GM12878 (cell line): ENCODE data around the gene MX1. TPM values are rescaled to one million over a fixed set of nuclear protein-coding genes. Genes with fewer than 3 reads are reported as not detected.
A peak's percentile ranks its signal among the peaks of the same experiment; 100 is the strongest.

Experiments
- BACH1 ChIP-seq: fragments of 450-650 bp; IDR thresholded peaks from 2 replicates; pipeline ENCODE4 v1.6.1; 2017; ENCODE audit warnings: mild to moderate bottlenecking, borderline replicate concordance
- CHD1 ChIP-seq: IDR thresholded peaks from 2 replicates; pipeline ENCODE4 v1.6.1; 2012; ENCODE audit warnings: low read depth, low read length, improper control_type of control experiment
- E2F8 ChIP-seq: fragments of 450-650 bp; IDR thresholded peaks from 2 replicates; pipeline ENCODE4 v1.6.1; 2018; ENCODE audit warnings: mild to moderate bottlenecking, low read depth, moderate library complexity; ENCODE audit not compliant: partially characterized antibody
- IRF4 ChIP-seq: IDR thresholded peaks from 2 replicates; pipeline ENCODE4 v1.6.1; 2011; ENCODE audit warnings: low read depth, low read length
- MTA2 ChIP-seq: fragments of 450-650 bp; IDR thresholded peaks from 2 replicates; pipeline ENCODE4 v1.6.1; 2016; ENCODE audit warnings: low read depth, mild to moderate bottlenecking, moderate library complexity
- NFYB ChIP-seq: IDR thresholded peaks from 2 replicates; pipeline ENCODE4 v1.6.1; 2011; ENCODE audit warnings: low read depth, mild to moderate bottlenecking, low read length, improper control_type of control experiment, moderate library complexity; ENCODE audit not compliant: insufficient read depth
- NR2C1 ChIP-seq: fragments of 450-650 bp; IDR thresholded peaks from 2 replicates; pipeline ENCODE4 v1.6.1; 2017; ENCODE audit warnings: antibody characterized with exemption, mild to moderate bottlenecking, moderate library complexity
- POLR2AphosphoS5 ChIP-seq: IDR thresholded peaks from 2 replicates; pipeline ENCODE4 v1.6.1; 2011; ENCODE audit warnings: mild to moderate bottlenecking, low read length, inconsistent platforms
- RB1 ChIP-seq: fragments of 450-650 bp; formaldehyde crosslinking; IDR thresholded peaks from 2 replicates; pipeline ENCODE4 v1.6.1; 2017; ENCODE audit warnings: mild to moderate bottlenecking, borderline replicate concordance
- RELA ChIP-seq: fragments of 450-650 bp; IDR thresholded peaks from 2 replicates; pipeline ENCODE4 v1.8.0; 2014; ENCODE audit warnings: borderline replicate concordance; ENCODE audit not compliant: partially characterized antibody
- SMAD5 ChIP-seq: IDR thresholded peaks from 2 replicates; pipeline ENCODE4 v1.6.1; 2016; ENCODE audit warnings: antibody characterized with exemption, low read depth
- SREBF1 ChIP-seq: IDR thresholded peaks from 2 replicates; pipeline ENCODE4 v1.6.1; 2012; ENCODE audit warnings: mild to moderate bottlenecking, low read length
- STAT3 ChIP-seq: IDR thresholded peaks from 2 replicates; pipeline ENCODE4 v1.6.1; 2011; ENCODE audit warnings: low read depth, low read length, improper control_type of control experiment
- TARDBP ChIP-seq: IDR thresholded peaks from 2 replicates; pipeline ENCODE4 v1.6.1; 2016; ENCODE audit warnings: borderline replicate concordance
- ZNF217 ChIP-seq: fragments of 450-650 bp; IDR thresholded peaks from 2 replicates; pipeline ENCODE4 v1.6.1; 2017; ENCODE audit warnings: antibody characterized with exemption, mild to moderate bottlenecking
- polyA plus RNA-seq, 11 experiments: library from polyadenylated mRNA; depleted of rRNA in 4 of 11; unstranded in 6 of 11; stranded (reverse) in 5 of 11; fragments of >200 nt; fragmentation: Nextera tagmentation in 4 of 11; fragmentation: Illumina TruSeq in 1 of 11; extraction: Ambion mirVana in 4 of 11; extraction: Trizol in 1 of 11; gene quantifications; 1 replicate in 1 of 11; 2 replicates in 10 of 11; pipeline versions ENCODE4 v1.2.1 to v1.2.3, GENCODE V29; 2011 to 2016; ENCODE audit warnings: inconsistent platforms in 2 of 11, missing spikeins in 2 of 11, low read depth in 1 of 11
- total RNA-seq, 4 experiments: library from RNA; depleted of rRNA in 3 of 4; stranded (reverse); fragments of >200 nt in 3 of 4; fragmentation: Illumina TruSeq in 1 of 4; extraction: Trizol in 1 of 4; gene quantifications; 2 replicates each; pipeline versions ENCODE4 v1.2.1 to v1.2.3, GENCODE V29; 2013 to 2021

Gene MX1
- total and polyA plus RNA-seq, 10 of the 15 experiments (the other 5 are each of a cell fraction or from before 2014, with no cell fraction given): 75.9 to 385 (median 302) TPM

GRCh38 chr21:41425954-41426675 lies at the start of gene MX1 (continued):
- TF ChIP-seq RELA (no peak), STAT3 (no peak), ZNF217 (no peak), BACH1 (peak; percentile 57; the same call in 1 of the 2 replicates), MTA2 (no peak), NFYB (no peak), CHD1 (peak; percentile 55; the same call in 1 of the 2 replicates), SREBF1 (no peak), POLR2AphosphoS5 (peak; percentile 99), NR2C1 (no peak), E2F8 (no peak), TARDBP (0 out of 2 replicates have a peak, but pooled peaks have one; percentile 58), IRF4 (no peak), SMAD5 (peak; percentile 95; the same call in 1 of the 2 replicates), RB1 (peak; percentile 56; the same call in 1 of the 2 replicates)
- TF ChIP-seq, all 136 proteins: peak for 45
